A673 (cell line): ENCODE data around the gene SSTR5. TPM values are rescaled to one million over a fixed set of nuclear protein-coding genes. Genes with fewer than 3 reads are reported as not detected.

Experiments
- BruUV-seq: library from RNA; stranded (reverse); fragments of 400-500 nt; replicated peaks from 2 replicates; lab custom pipeline; 2021; lab: Mats Ljungman, UMichigan
- CTCF ChIA-PET: fragments of 300-600 bp; sonication (Branson Sonifier 250); formaldehyde crosslinking; loops from one replicate; lab custom pipeline; 2022; ENCODE audit warnings: antibody characterized with exemption; lab: Charles Lee
- POLR2A ChIA-PET: fragments of 300-600 bp; sonication (Branson Sonifier 250); formaldehyde crosslinking; loops from one replicate; lab custom pipeline; 2022; ENCODE audit warnings: antibody characterized with exemption; ENCODE audit not compliant: low non-redundant PET; lab: Charles Lee
- DNase-seq: peaks from one replicate; pipeline ENCODE4 v3.0.0-alpha.2; 2015; ENCODE audit warnings: low spot score
- H3K27ac ChIP-seq: fragments of 200-600 bp; sonication (generic); 2 replicates; pipeline ENCODE4 v1.5.1; 2016; ENCODE audit warnings: mixed run types, low read depth, mild to moderate bottlenecking, mixed read lengths, antibody characterized with exemption, low read length; ENCODE audit not compliant: poor library complexity, severe bottlenecking
- H3K27me3 ChIP-seq: fragments of 200-600 bp; sonication (generic); replicated peaks from 2 replicates; pipeline ENCODE4 v1.6.1; 2017; ENCODE audit warnings: mixed run types, low read depth, mild to moderate bottlenecking, mixed read lengths, antibody characterized with exemption, low read length; ENCODE audit not compliant: insufficient read depth, poor library complexity
- H3K36me3 ChIP-seq: fragments of 200-600 bp; sonication (generic); 2 replicates; pipeline ENCODE4 v1.6.1; 2016; ENCODE audit warnings: mixed run types, mild to moderate bottlenecking, mixed read lengths, antibody characterized with exemption, low read length; ENCODE audit not compliant: insufficient read depth, poor library complexity, severe bottlenecking
- H3K4me1 ChIP-seq: fragments of 200-600 bp; sonication (generic); 2 replicates; pipeline ENCODE4 v1.6.1; 2017; ENCODE audit warnings: mixed run types, mild to moderate bottlenecking, mixed read lengths, antibody characterized with exemption, low read length; ENCODE audit not compliant: insufficient read depth, poor library complexity, severe bottlenecking
- H3K4me3 ChIP-seq: fragments of 200-600 bp; sonication (generic); 2 replicates; pipeline ENCODE4 v1.5.1; 2016; ENCODE audit warnings: low read depth, mixed run types, mild to moderate bottlenecking, mixed read lengths, low read length; ENCODE audit not compliant: poor library complexity, severe bottlenecking
- H3K9me3 ChIP-seq: fragments of 200-600 bp; sonication (generic); 2 replicates; pipeline ENCODE4 v1.6.1; 2016; ENCODE audit warnings: mixed run types, low read depth, mild to moderate bottlenecking, mixed read lengths, antibody characterized with exemption, low read length; ENCODE audit not compliant: poor library complexity, severe bottlenecking
- CTCF ChIP-seq: fragments of 300-800, 200-600 bp; sonication (generic); conservative IDR thresholded peaks from 2 replicates; pipeline ENCODE4 v1.5.1; 2017; ENCODE audit warnings: low read depth, mild to moderate bottlenecking, antibody characterized with exemption, low read length, moderate library complexity, mixed read lengths
- EZH2 ChIP-seq: fragments of 200-600 bp; sonication (generic); IDR thresholded peaks from 2 replicates; pipeline ENCODE4 v1.6.1; 2017; ENCODE audit warnings: borderline replicate concordance, low read depth, mild to moderate bottlenecking, mixed read lengths, antibody characterized with exemption, low read length; ENCODE audit not compliant: poor library complexity, severe bottlenecking
- intact Hi-C: fragments of 100-400 bp; cut with micrococcal nuclease; formaldehyde crosslinking; loops from one replicate; pipeline ENCODE4 v1.10.0; 2022; ENCODE audit not compliant: unreplicated experiment
- total RNA-seq: library from RNA; stranded (reverse); gene quantifications from 2 replicates; pipeline ENCODE4 v1.2.3, GENCODE V29; 2021

Gene SSTR5
- total RNA-seq, 1 experiment from 2014 or later, result not detected

- Histone ChIP-seq H3K4me1 (peaks cover 24% of the 10 kb centered on the region), H3K9me3 (no peaks in the 10 kb centered on the region), H3K27ac (no peak overlapping the region), H3K27me3 (no peaks in the 10 kb centered on the region), H3K4me3 (peak overlapping the region; percentile 18), H3K36me3 (no peaks in the 10 kb centered on the region)
- TF ChIP-seq EZH2, result no peak
- TF ChIP-seq CTCF, result no peak
- intact Hi-C loops, result no loop called here
- CTCF ChIA-PET, result interaction anchor here (0.5 to 0.8 kb wide), 2 partner anchors 12 to 13 kb away, joined by 3 to 5 read pairs; no protein-coding TSS in a partner anchor
- peak; percentile 49 for DNase-seq
- POLR2A ChIA-PET, result no interaction called here
- BruUV-seq, result no TSS peak
These were observed 27.9 kb upstream of the SSTR5 start for GRCh38 chr16:1044460-1045309.

- Histone ChIP-seq H3K9me3 (no peaks in the 10 kb centered on the region), H3K27ac (no peak overlapping the region), H3K36me3 (no peaks in the 10 kb centered on the region), H3K27me3 (no peaks in the 10 kb centered on the region), H3K4me1 (peaks cover 24% of the 10 kb centered on the region), H3K4me3 (no peak overlapping the region)
- POLR2A ChIA-PET, result no interaction called here
- no peak for DNase-seq
- intact Hi-C loops, result no loop called here
- TF ChIP-seq EZH2, result no peak
- no peak for TF ChIP-seq CTCF
- CTCF ChIA-PET, result no interaction called here
- BruUV-seq, result no TSS peak
These were observed 27.1 kb upstream of the SSTR5 start for GRCh38 chr16:1045310-1045992.

GRCh38 chr16:1045993-1046911 is 26.3 kb upstream of the SSTR5 start:
- ChIA-PET CTCF (no interaction called here), POLR2A (no interaction called here)
- BruUV-seq, result no TSS peak
- Histone ChIP-seq H3K27me3 (no peaks in the 10 kb centered on the region), H3K9me3 (no peaks in the 10 kb centered on the region), H3K27ac (no peak overlapping the region), H3K4me3 (no peak overlapping the region), H3K4me1 (peaks cover 24% of the 10 kb centered on the region), H3K36me3 (no peaks in the 10 kb centered on the region)
- intact Hi-C loops, result no loop called here
- no peak for TF ChIP-seq CTCF
- no peak for TF ChIP-seq EZH2
- no peak for DNase-seq
